Hepatocyte (in vitro differentiated cells): Measurements from ENCODE around the gene ARSI. TPM values are rescaled to one million over a fixed set of nuclear protein-coding genes. Genes with fewer than 3 reads are reported as not detected.

ENCODE experiments used
- DNase-seq: peaks from one replicate; pipeline ENCODE4 v3.0.0-alpha.2; 2016; ENCODE audit warnings: low spot score
- H2AFZ ChIP-seq: fragments of 200-600 bp; sonication (generic); 2 replicates; pipeline ENCODE4 v1.6.0; 2016; ENCODE audit warnings: antibody characterized with exemption, mild to moderate bottlenecking
- H3K27ac ChIP-seq: fragments of 200-600 bp; sonication (generic); 2 replicates; pipeline ENCODE4 v1.5.1; 2016; ENCODE audit warnings: mild to moderate bottlenecking
- H3K27me3 ChIP-seq: fragments of 200-600 bp; sonication (generic); 2 replicates; pipeline ENCODE4 v1.6.1; 2016
- H3K36me3 ChIP-seq: fragments of 200-600 bp; sonication (generic); replicated peaks from 2 replicates; pipeline ENCODE4 v1.5.1; 2016; ENCODE audit warnings: low read depth; ENCODE audit not compliant: insufficient read depth
- H3K4me1 ChIP-seq: fragments of 200-600 bp; sonication (generic); 2 replicates; pipeline ENCODE4 v1.5.1; 2016; ENCODE audit warnings: mild to moderate bottlenecking, moderate library complexity; ENCODE audit not compliant: insufficient read depth
- H3K4me2 ChIP-seq: fragments of 200-600 bp; sonication (generic); 2 replicates; pipeline ENCODE4 v1.6.0; 2016
- H3K4me3 ChIP-seq: fragments of 200-600 bp; sonication (generic); 2 replicates; pipeline ENCODE4 v1.5.1; 2016; ENCODE audit warnings: mild to moderate bottlenecking
- H3K79me2 ChIP-seq: fragments of 200-600 bp; sonication (generic); 2 replicates; pipeline ENCODE4 v1.6.0; 2017; ENCODE audit warnings: mild to moderate bottlenecking
- H3K9me2 ChIP-seq: fragments of 200-600 bp; sonication (generic); replicated peaks from 2 replicates; pipeline ENCODE4 v1.6.0; 2017; ENCODE audit warnings: mild to moderate bottlenecking; ENCODE audit not compliant: insufficient read depth
- H3K9me3 ChIP-seq: fragments of 200-600 bp; sonication (generic); 2 replicates; pipeline ENCODE4 v1.5.1; 2016; ENCODE audit warnings: low read depth, mild to moderate bottlenecking
- H4K20me1 ChIP-seq: fragments of 200-600 bp; sonication (generic); 2 replicates; pipeline ENCODE4 v1.6.0; 2016; ENCODE audit warnings: mild to moderate bottlenecking; ENCODE audit not compliant: insufficient read depth, poor library complexity, severe bottlenecking
- CTCF ChIP-seq: fragments of 200-600 bp; sonication (generic); IDR thresholded peaks from 2 replicates; pipeline ENCODE4 v1.5.1; 2016; ENCODE audit warnings: antibody characterized with exemption, mild to moderate bottlenecking; ENCODE audit not compliant: poor library complexity
- EZH2 ChIP-seq: fragments of 200-600 bp; sonication (generic); IDR thresholded peaks from 2 replicates; pipeline ENCODE4 v1.6.1; 2016; ENCODE audit warnings: antibody characterized with exemption, mild to moderate bottlenecking, borderline replicate concordance
- EZH2phosphoT487 ChIP-seq: fragments of 200-600 bp; sonication (generic); IDR thresholded peaks from one replicate; pipeline ENCODE4 v1.6.1; 2018; ENCODE audit warnings: antibody characterized with exemption, mild to moderate bottlenecking, low read depth, moderate library complexity; ENCODE audit not compliant: unreplicated experiment, severe bottlenecking
- WGBS: methylation state at CpG from one replicate; pipeline ENCODE4 v1.1.6; 2016; ENCODE audit warnings: low lambda C conversion rate; ENCODE audit errors: missing lambda C conversion rate; 5-methylcytosine and 5-hydroxymethylcytosine counted together
- polyA plus RNA-seq: library from polyadenylated mRNA; unstranded; fragments of >200 nt; fragmentation: Nextera tagmentation; extraction: Ambion mirVana; gene quantifications from 2 replicates; pipeline ENCODE4 v1.2.1, GENCODE V29; 2016
- total RNA-seq: library from RNA; depleted of rRNA; stranded (reverse); fragments of >200 nt; gene quantifications from 2 replicates; pipeline ENCODE4 v1.2.3, GENCODE V29; 2014

ARSI gene
- total and polyA plus RNA-seq, 2 experiments from 2014 or later: 27.1 to 27.9 TPM

GRCh38 chr5:150317048-150318003 lies 14.6 kb upstream of the ARSI start:
- H3K4me2 ChIP-seq: no peak overlapping the region
- no peak for TF ChIP-seq EZH2phosphoT487
- no peak for TF ChIP-seq EZH2
- TF ChIP-seq CTCF: no peak
- peaks cover 36% of the 10 kb centered on the region for H3K4me1 ChIP-seq
- no peaks in the 10 kb centered on the region for H3K9me3 ChIP-seq
- H3K79me2 ChIP-seq: no peaks in the 10 kb centered on the region
- DNase-seq: peak; percentile 83
- H3K9me2 ChIP-seq: no peaks in the 10 kb centered on the region
- H2AFZ ChIP-seq: no peak overlapping the region
- no peaks in the 10 kb centered on the region for H3K27me3 ChIP-seq
- no peaks in the 10 kb centered on the region for H4K20me1 ChIP-seq
- 49% methylated on average over 11 of the region's 11 CpGs for WGBS
- peak overlapping the region; percentile 85 for H3K27ac ChIP-seq
- H3K36me3 ChIP-seq: no peaks in the 10 kb centered on the region
- H3K4me3 ChIP-seq: no peak overlapping the region

GRCh38 chr5:150316320-150316719 lies 13.6 kb upstream of the ARSI start:
- no peak for TF ChIP-seq CTCF
- no peak for TF ChIP-seq EZH2
- TF ChIP-seq EZH2phosphoT487: no peak
- no peaks in the 10 kb centered on the region for H3K36me3 ChIP-seq
- H3K9me3 ChIP-seq: no peaks in the 10 kb centered on the region
- no peak overlapping the region for H3K4me3 ChIP-seq
- H3K4me1 ChIP-seq: peaks cover 36% of the 10 kb centered on the region
- no peaks in the 10 kb centered on the region for H4K20me1 ChIP-seq
- no peak overlapping the region for H2AFZ ChIP-seq
- H3K27ac ChIP-seq: peak overlapping the region; percentile 85
- H3K79me2 ChIP-seq: no peaks in the 10 kb centered on the region
- 75% methylated on average over 3 of the region's 3 CpGs for WGBS
- no peak overlapping the region for H3K4me2 ChIP-seq
- H3K27me3 ChIP-seq: no peaks in the 10 kb centered on the region
- H3K9me2 ChIP-seq: no peaks in the 10 kb centered on the region
- no peak for DNase-seq

GRCh38 chr5:150315245-150315644 lies 12.5 kb upstream of the ARSI start:
- TF ChIP-seq EZH2phosphoT487: no peak

More at GRCh38 chr5:150315245-150315644, 12.5 kb upstream of the ARSI start:
- no peak overlapping the region for H2AFZ ChIP-seq
- DNase-seq: no peak
- no peaks in the 10 kb centered on the region for H3K9me3 ChIP-seq
- no peak overlapping the region for H3K4me3 ChIP-seq
- no peaks in the 10 kb centered on the region for H3K36me3 ChIP-seq
- 93% methylated on average over 4 of the region's 4 CpGs for WGBS
- no peaks in the 10 kb centered on the region for H3K27me3 ChIP-seq
- no peaks in the 10 kb centered on the region for H3K79me2 ChIP-seq
- peaks cover 30% of the 10 kb centered on the region for H3K4me1 ChIP-seq
- H3K27ac ChIP-seq: no peak overlapping the region
- H3K4me2 ChIP-seq: no peak overlapping the region
- no peaks in the 10 kb centered on the region for H3K9me2 ChIP-seq
- no peaks in the 10 kb centered on the region for H4K20me1 ChIP-seq
